GM23248 (cell line): ENCODE data around the gene BTNL9.
"Not testable (repeated sequence)": the region's sequence is repeated elsewhere in the genome, so short reads cannot be mapped to it uniquely, and the experiment has no call there.

Experiments
- EZH2 ChIP-seq: fragments of 200-600 bp; sonication (generic); IDR thresholded peaks from 2 replicates; pipeline ENCODE4 v1.6.1; 2018; ENCODE audit warnings: antibody characterized with exemption, mild to moderate bottlenecking; ENCODE audit not compliant: insufficient read depth, poor library complexity, severe bottlenecking
- EZH2phosphoT487 ChIP-seq: fragments of 200-600 bp; sonication (generic); IDR thresholded peaks from 2 replicates; pipeline ENCODE4 v1.6.1; 2018; ENCODE audit warnings: antibody characterized with exemption, moderate library complexity, mild to moderate bottlenecking, low read depth; ENCODE audit not compliant: insufficient read depth

- TF ChIP-seq EZH2, EZH2phosphoT487: not testable (repeated sequence)
These were observed 55.1 kb downstream of the BTNL9 start for GRCh38 chr5:181095162-181095561.
